Measurements from ENCODE around the gene SERPINE2. TPM values are rescaled to one million over a fixed set of nuclear protein-coding genes. Genes with fewer than 3 reads are reported as not detected.

The SERPINE2 gene
- total and polyA plus RNA-seq, 2 donors (not counting 3 experiments of a cell fraction or from before 2014, with no cell fraction given) = 4.0 to 8.8 TPM

DNA sequence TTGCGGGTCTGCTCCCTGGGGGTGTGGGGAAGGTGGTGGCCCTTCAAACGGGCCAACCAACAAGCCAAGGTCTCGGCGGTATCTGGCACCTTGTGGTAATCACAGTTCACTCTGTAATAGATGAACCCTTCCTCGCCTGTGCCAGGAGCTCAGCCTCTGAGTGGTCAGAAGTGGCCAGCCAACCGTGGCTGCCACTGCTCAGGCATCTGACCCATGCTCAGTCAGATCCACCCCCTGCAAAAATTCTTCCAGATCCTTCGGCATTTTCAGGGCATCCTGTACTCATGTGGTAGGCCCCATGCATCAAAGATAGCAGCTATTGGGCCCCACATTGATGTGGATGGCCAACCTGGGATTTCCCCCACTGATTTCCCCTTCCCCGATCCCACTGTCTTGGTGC, 39.6 kb upstream of the SERPINE2 start:
- H3K27ac ChIP-seq (ENCODE audit: insufficient read depth, low read depth, low read length) = no peak overlapping the region
- no peak for FAIRE-seq
- intact Hi-C loops (cut with micrococcal nuclease) = no loop called here
- no peaks in the 10 kb centered on the region for H3K4me1 ChIP-seq (ENCODE audit: control insufficient read depth, extremely low read depth, insufficient read depth, low read length)
- POLR2A ChIA-PET = no interaction called here
- no peak overlapping the region for H3K9ac ChIP-seq (replicated peaks; ENCODE audit: extremely low read depth, insufficient read depth, low read length)
- TF ChIP-seq POLR2AphosphoS5 (IDR thresholded peaks at IDR 0.05; ENCODE audit: insufficient read depth, low read depth, low read length) (no peak), MYC (IDR thresholded peaks at IDR 0.05; ENCODE audit: low read depth, low read length) (no peak), FOS (IDR thresholded peaks at IDR 0.05; ENCODE audit: borderline replicate concordance, insufficient read depth, low read length) (no peak), EZH2 (IDR thresholded peaks at IDR 0.05; ENCODE audit: borderline replicate concordance, low read depth, low read length, severe bottlenecking) (no peak), GATA2 (IDR thresholded peaks at IDR 0.05; ENCODE audit: insufficient read depth, insufficient read length, low read depth, low read length) (no peak), POLR2A (IDR thresholded peaks at IDR 0.05; ENCODE audit: low read depth, low read length) (no peak), JUN (IDR thresholded peaks at IDR 0.05; ENCODE audit: borderline replicate concordance, insufficient read depth, insufficient read length, low read depth) (no peak)
- TF ChIP-seq, protein P1, sequence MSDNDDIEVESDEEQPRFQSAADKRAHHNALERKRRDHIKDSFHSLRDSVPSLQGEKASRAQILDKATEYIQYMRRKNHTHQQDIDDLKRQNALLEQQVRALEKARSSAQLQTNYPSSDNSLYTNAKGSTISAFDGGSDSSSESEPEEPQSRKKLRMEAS (IDR thresholded peaks at IDR 0.05; ENCODE audit: insufficient read depth, insufficient read length) = no peak
- TF ChIP-seq, protein P2, sequence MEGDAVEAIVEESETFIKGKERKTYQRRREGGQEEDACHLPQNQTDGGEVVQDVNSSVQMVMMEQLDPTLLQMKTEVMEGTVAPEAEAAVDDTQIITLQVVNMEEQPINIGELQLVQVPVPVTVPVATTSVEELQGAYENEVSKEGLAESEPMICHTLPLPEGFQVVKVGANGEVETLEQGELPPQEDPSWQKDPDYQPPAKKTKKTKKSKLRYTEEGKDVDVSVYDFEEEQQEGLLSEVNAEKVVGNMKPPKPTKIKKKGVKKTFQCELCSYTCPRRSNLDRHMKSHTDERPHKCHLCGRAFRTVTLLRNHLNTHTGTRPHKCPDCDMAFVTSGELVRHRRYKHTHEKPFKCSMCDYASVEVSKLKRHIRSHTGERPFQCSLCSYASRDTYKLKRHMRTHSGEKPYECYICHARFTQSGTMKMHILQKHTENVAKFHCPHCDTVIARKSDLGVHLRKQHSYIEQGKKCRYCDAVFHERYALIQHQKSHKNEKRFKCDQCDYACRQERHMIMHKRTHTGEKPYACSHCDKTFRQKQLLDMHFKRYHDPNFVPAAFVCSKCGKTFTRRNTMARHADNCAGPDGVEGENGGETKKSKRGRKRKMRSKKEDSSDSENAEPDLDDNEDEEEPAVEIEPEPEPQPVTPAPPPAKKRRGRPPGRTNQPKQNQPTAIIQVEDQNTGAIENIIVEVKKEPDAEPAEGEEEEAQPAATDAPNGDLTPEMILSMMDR (IDR thresholded peaks at IDR 0.05; ENCODE audit: extremely low read depth in 1 of 2, insufficient read depth in 1 of 2, low read depth in 1 of 2, low read length in 2 of 2) = no peak
- no peak overlapping the region for H3K4me3 ChIP-seq (replicated peaks in 1 of 3; ENCODE audit: insufficient read depth in 1 of 3, low read depth in 1 of 3, low read length in 3 of 3)
- H3K9me1 ChIP-seq (replicated peaks; ENCODE audit: control insufficient read depth, extremely low read depth, insufficient read depth, low read length) = no peaks in the 10 kb centered on the region
- H3K36me3 ChIP-seq (ENCODE audit: control insufficient read depth in 2 of 2, extremely low read depth in 1 of 2, insufficient read depth in 2 of 2, low read length in 2 of 2) = no peaks in the 10 kb centered on the region
- H3K9me3 ChIP-seq (replicated peaks; ENCODE audit: control insufficient read depth, insufficient read depth, low read length) = no peaks in the 10 kb centered on the region
- no peaks in the 10 kb centered on the region for H3K27me3 ChIP-seq (ENCODE audit: control insufficient read depth in 2 of 2, insufficient read depth in 2 of 2, low read length in 2 of 2)
- H3K4me2 ChIP-seq (ENCODE audit: insufficient read depth, low read length) = no peak overlapping the region
- H4K20me1 ChIP-seq (replicated peaks; ENCODE audit: control insufficient read depth, extremely low read depth, insufficient read depth, low read length) = no peaks in the 10 kb centered on the region
- no TSS peak for BruUV-seq (replicated peaks)
- DNase-seq (ENCODE audit: low read depth, low spot score) = no peak
- no peaks in the 10 kb centered on the region for H3K79me2 ChIP-seq (ENCODE audit: control insufficient read depth, insufficient read depth, low read length)
- CTCF ChIA-PET = no interaction called here
- dilution Hi-C loops (cut with MboI; ENCODE audit: extremely low pct_ligation_motif_present, low sequenced_read_pairs) = no loop called here
- no peak overlapping the region for H2AFZ ChIP-seq (ENCODE audit: low read depth, low read length)

Data from endothelial cell of umbilical vein (primary cell).